Hematopoietic multipotent progenitor cell treated with erythropoietin and hydrocortisone succinate and interleukin-3 and kit ligand, for 8 days (in vitro differentiated cells): ENCODE measurements around the gene WBP1L.
"Not testable (repeated sequence)": the region's sequence is repeated elsewhere in the genome, so short reads cannot be mapped to it uniquely, and the experiment has no call there.

Experiments used
- DNase-seq: peaks from one replicate; pipeline ENCODE4 v3.0.0-alpha.2; 2015

The WBP1L gene

DNA sequence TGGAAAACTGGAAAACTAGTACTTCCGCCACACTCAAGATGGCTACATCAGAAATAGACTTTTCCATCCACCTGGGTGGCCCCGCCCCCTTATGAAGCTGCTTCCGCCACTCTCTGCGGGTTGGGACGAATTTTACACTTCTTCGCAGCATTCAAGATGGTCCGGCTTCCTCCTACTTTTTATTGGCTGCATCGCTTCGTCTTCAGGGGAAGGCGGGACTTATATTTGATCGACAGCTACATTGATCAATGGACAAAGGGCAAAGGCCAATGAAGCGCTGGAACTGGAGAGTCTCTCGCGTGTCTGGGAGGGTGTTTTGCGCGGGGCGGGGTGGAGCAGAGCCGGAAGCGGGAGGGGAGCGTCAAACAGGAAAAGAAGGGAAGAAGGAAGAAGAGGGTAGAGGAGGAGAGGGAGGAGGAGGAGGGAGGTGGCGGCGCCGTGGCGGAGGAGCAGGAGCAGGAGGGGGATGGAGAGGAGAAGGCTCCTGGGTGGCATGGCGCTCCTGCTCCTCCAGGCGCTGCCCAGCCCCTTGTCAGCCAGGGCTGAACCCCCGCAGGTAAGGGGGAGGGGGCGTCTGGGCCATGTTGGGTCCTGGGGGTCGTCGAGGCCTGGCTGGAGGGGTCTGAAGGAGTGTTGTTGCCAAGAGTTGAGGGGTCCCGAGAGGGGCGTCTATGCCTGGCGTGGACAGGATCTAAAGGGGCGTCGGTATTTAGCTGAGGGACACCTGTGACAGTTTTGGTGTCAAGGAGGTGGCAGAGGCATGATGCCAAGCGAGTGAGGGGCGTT, at the start of gene WBP1L:
Gene WBP1L (plus strand): TSS at position 361 of the 786 bp plus-strand sequence. CDS start 106 bp downstream, at position 467.
- peak; percentile 100 for DNase-seq

DNA sequence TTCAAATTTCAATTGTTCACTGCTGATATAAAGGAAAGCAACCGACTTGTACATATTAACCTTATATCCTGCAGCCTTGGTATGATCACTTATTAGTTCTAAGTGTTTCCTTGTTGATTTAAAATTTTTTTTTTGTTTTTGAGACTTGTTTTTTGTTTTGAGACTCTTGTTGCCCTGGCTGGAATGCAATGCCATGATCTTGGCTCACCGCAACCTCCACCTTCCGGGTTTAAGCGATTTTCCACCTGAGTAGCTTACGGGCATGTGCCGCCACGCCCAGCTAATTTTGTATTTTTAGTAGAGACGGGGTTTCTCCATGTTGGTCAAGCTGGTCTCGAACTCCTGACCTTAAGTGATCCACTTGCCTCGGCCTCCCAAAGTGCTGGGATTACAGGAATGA, 48.3 kb upstream of the WBP1L start:
- not testable (repeated sequence) for DNase-seq

DNA sequence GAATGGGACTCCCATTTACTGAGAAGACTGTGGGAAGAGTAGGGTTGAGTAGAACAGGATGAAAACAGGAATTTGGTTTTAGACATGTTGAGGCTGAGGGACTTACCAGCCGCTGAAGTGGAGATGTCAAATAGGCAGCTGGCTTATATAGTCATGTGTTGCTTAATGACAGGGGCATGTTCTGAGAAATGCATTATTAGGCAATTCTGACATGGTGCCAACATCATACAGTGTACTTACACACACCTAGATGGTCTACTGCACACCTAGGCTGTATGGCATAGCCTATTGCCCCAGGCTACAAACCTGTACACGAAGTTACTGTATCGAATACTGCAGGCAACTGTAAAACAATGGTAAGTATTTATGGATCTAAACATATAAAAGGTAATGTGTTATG, 47.0 kb upstream of the WBP1L start:
- no peak for DNase-seq

DNA sequence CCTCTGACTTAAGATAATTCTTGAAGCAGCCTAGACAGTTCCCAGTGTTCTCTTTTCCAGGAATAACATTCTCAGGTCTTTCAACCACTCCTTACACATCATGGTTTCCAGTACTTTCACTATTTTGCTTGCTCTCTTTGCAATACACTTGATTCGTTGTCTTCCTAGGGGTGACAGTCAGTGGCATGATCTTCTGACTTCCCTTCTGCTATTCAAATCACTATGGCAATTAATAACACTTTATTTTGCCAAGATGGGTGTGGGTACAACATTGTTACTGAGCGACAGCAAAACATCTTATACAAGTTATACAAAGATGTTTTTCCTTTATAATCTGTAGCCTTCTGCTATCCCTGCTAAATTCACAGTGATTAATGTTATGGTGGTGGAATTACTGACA, 44.9 kb upstream of the WBP1L start:
- DNase-seq = no peak

DNA sequence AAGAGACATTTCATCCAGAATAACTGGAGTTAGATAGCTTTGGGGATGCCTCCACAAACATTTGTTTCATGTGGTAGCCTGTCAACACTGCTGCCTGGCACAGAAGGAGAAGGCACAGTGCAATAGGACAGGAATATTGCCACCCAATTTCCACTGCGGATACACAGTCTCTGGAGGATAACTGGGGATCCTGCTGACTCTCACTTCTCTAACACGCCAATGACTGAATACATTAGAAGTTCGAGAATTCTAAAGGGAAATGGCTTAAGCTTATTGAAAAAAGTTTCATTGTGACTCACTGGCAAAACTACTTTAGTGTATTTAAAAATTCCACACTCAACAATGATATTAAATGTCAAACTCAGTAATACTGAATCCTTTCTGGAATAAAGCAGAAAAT, 42.5 kb upstream of the WBP1L start:
- no peak for DNase-seq

DNA sequence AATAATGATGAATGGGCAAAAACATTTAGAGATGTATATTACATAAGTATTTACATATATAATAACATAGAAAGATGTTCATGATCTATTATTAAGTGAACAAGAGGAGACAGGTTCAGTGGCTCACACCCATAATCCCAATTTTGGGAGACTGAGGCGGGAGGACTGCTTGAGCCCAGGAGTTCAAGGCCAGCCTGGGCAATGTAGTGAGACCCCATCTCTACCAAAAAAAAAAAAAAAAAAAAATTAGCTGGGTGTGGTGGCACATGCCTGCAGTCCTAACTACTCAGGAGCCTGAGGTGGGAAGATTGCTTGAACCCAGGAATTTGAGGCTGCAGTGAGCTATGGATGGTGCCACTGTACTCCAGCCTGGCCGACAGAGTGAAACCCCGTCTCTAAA, 42.0 kb upstream of the WBP1L start:
- DNase-seq = no peak

DNA sequence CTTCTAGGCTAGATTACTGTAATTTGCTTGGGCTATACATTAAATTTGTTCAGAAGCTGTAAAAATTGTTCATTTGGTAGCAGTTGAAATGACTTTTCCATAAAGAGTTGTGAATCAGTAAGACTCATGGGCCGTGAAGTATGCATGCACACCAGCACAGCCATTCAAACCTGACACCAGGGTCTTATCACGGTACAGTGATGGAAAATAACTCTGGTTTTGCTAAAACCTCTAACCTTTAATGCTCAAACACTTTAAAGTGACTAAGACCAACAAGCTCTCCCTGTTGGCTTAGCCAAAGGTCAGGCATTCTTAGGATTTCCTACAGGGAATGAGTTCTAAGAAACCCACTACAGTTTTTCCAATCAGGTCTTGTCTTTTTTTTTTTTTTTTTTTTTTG, 41.0 kb upstream of the WBP1L start:
- no peak for DNase-seq

DNA sequence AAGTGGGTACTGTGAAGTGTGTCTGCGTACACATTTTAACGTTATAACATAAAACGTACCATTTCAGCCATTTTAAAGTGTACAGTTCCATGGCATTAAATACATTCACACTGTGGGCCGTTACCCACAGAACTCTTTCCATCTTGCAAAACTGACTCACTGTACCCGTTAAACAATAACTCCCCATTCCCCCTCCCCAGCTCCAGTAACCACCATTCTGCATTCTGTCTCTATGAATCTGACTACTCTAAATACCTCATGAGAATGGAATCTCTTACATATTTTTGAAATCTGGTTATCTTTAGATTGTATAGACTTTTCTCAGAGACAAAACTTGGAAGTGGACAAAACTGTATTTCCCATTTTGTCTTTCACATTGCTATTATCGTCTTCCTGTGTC, 38.8 kb upstream of the WBP1L start:
- no peak for DNase-seq

DNA sequence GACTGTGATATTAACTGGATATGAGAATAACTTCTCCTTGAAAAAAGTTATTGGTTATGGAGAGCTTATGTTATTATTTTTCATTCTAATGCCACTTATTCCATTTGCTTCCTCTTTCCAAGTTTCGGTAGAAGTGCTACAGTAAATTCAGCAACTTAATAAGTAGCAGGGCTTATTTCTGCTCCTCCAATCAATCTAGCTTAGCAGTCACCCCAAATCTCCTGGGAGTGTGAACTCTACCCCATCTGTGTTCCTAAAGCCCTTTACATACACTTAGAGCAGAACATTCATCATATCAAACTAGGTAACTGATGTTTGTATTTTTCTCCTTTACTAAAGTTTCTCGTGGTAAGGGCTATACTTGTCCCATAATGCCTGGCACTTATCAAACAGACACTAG, 38.2 kb upstream of the WBP1L start:
- no peak for DNase-seq

DNA sequence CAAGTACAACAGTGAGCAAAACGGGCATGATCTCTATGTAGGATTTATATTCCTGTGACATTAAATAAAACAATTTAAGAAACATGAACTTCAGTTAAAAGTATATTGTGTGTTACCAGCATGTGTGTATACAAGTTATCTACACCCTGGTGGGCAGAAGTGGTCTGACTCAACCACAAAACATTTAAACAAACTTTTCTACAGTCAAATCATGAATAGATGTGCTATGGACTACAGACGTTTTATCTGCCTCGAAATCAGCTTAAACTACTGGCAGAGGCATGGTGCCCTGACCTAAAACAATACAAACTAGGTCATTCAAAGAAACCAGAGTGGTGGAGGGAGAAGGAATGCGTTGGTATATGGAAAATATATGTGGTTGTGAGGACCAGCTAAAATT, 33.1 kb upstream of the WBP1L start:
- peak; percentile 48 for DNase-seq

DNA sequence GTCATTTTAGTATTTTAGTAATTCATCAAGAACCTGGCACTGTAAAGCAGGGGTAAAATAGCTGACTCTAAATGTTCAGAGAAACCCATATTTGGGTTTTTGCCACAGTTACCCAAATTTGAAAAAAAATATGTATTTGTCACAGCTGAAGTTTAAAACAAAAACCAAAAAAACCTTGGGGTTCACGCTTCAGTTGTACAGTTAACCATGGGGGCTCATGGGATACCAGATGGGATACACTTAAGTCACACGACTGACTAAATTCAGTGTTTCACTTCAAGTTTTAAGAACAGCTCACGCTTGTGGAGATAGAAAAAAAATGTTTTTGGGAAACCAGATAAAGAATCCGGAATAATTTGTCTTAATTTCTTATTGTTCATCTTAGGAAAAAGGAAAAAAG, 31.7 kb upstream of the WBP1L start:
- DNase-seq = no peak

DNA sequence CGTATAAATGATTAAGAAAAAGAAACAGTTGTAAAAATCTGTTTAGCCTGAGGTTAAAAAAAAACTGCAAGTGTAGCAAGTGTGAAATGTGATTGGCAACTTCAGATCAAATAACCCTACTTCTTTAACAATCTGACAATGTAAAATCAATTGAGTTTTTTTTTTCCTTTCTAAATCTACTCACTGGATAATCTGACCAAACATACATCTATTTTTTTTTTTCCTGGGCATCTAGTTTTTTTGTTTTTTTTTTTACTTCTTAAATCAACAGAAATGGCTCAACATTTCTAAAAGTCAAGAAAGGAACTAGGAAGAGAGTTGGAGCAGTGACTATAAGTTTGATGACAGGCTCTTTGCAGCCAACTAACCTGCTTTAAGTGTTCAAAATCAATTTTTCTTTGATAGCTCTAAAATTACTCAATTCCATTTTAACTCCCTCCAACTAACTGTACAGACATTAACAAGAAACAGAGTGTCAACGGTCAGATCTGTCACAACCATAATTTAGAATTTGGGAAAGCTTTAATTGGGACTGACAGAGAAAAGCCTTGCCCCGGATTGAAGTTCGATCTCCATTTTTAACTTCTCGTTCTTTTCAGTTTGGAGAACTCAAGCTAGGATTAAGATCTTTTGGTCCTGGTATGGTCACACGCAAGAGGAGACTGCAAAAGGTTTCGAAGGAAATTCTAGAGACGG, 30.8 kb upstream of the WBP1L start:
- DNase-seq = peak; percentile 38

DNA sequence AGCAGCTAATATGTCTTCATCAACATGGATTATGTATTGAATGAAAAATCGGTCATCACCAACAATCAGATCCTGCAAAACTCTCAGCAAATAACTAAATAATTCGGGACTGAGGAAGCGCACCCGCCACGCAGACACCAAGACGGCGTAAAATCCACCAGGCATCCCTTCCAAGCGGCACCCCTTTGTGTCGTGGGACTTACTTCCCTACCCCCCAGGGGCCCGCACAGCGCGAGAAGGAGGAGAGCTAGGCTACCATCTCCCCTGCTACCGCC, 30.3 kb upstream of the WBP1L start:
- DNase-seq = no peak

DNA sequence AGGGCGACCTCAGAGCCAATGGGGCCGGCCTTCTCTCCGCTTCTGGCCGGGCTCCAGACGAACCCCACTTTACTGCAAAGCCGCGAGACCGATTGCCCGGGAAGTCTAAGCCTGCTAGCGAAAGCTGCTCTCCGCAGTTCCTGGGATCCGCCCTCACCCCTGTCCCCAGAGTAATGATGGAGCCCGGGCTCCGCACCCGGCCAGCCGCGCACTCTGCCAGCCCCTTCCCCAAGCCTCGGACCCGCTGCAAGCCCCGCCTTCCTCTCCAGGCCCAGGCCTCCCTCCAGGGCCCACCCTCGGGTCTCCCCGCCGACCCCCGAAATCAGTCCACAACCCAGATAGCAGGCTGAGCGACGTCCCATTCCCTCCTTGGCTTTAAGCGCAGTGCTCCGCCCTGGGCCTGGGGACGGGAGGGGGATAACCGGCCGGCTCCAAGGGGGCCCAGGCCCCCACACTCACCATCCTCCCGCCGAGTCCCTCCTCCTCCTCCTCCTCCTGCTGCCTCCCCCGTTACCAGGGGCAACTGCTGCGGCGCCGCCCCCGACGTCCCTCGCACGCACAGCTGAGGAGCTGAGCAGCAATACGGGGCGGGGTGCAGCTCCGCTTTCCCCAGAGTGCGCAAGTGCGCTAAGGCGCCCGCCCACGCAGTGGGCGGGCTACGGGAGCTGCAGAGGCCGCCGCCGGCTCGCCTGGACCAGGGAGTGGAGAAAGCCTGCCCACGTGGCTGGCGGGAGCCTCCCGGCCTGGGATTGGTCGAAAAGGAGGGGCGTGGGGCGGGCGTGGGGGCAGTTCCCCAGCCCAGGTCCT, 29.7 kb upstream of the WBP1L start, which contains the start of gene ARL3:
Gene ARL3 (minus strand): TSS at position 584 of the 807 bp plus-strand sequence. CDS start 122 bp downstream, at position 462.
- DNase-seq = peak; percentile 98

DNA sequence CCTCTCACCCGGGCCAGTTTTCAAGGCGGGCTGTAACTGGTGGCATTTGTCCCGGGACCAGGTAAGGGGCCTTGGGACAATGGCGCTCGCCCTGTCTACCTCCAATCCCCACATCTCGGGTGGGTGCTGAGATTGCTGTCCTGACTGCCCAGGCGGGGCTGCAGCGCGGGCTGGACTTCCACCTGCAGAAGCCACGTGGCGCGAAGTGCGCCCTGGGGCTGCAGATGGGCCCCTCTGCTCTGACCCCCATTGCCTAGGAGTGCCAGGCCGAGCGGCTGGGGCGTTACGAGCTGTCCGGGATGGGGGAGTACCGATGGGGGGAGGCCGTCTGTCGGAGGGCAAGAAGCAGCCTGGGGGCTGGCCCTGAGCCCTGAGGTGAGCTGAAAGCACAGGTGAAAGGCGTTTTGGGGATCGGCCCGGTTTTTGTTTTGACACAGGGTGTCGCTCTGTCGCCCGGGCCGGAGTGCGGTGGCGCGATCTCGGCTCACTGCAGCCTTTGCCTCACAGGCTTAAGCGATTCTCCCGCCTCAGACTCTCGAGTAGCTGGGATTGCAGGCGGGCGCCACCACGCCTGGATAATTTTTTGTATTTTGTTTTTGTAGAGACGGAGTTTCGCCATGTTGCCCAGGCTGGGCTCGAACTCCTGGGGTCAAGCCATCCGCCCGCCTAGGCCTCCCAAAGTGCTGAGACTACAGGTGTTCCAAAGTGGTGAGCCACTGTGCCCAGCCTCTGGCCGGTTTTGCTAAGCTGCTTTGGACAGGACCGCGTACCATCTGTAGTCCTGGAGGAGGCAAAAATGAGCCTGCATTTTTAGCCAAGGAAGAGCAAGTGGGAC, 28.9 kb upstream of the WBP1L start, which contains the start of gene SFXN2:
Gene SFXN2 (plus strand): TSS at position 16 of the 835 bp plus-strand sequence. CDS start 12,001 bp downstream, outside the sequence.
- DNase-seq = peak; percentile 58

DNA sequence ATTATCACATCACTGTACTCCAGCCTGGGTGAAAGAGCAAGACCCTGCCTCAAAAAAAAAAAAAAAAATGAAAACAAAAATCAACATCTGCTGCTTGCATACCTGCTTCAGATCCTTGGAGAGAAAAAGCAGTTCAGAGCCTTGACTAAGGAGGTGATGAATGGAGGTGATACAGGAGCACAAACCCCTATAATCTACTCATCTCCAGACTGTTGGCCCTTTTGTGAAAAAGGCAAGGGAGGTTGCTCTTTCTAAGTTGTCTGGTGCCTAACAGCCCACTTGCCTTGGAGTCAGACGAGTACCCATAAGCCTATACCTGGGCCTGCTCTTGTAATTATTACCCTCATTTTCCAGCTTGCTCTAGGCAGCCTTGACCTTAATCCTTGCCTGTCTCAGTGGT, 27.9 kb upstream of the WBP1L start:
- no peak for DNase-seq

DNA sequence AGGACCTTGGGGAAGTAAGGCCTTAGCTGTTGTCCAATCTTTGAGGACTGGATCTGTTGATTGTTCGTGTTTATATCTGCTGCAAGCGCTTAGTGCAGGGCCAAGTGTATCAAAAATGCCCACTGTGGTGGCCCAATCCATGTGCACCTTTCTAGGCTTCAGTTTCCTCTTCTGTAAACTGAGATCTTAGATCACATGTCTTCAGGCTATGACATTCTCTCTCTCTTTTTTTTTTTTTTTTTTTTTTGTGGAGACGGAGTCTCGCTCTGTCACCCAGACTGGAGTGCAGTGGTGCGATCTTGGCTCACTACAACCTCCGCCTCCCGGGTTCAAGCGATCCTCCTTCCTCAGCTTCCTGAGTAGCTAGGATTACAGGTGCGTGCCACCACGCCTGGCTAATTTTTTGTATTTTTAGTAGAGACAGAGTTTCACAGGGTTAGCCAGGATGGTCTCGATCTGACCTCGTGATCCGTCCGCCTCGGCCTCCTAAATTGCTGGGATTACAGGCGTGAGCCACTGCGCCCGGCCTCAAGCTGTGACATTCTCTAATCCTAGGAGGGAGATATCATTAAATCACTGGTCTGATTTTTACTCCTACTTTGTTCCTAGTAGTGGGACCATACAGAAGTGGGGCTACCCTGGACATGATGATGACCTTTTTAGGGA, 26.7 kb upstream of the WBP1L start:
- not testable (repeated sequence) for DNase-seq

DNA sequence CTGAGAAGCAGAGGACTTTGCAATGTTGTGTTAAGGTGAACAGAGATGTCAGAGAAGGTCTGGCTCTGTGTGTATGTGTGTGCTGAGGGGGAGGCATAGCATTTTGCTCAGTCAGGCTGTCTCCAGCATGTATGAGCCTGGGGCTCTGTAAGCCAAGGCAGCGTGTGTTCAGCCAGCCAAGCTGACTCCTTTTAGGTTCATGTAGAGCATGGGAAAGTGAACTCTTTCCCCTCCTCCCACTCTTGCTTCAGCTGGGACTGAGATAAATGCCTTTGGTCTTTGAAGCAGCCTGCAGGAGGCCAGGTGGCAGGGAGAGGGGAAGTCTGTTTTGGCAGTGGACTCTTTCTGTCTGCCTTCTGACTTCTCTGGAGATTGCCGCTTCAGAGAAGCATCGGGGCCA, 25.5 kb upstream of the WBP1L start:
- peak; percentile 48 for DNase-seq

DNA sequence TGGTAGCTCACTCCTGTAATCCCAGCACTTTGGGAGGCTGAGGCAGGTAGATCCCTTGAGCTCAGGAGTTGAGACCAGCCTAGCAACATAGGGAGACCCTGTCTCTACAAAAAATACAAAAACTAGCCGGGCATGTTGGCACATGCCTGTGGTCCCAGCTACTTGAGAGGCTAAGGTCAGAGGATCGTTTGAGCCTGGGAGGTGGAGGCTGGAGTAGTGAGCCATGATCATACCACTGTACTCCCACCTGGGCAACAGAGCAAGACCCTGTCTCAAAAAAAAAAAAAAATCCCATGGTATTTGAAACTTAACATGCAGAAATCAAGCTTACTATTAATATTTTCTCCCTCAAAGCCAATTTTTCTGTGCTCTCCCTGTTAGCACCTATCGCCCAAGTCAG, 23.4 kb upstream of the WBP1L start:
- no peak for DNase-seq

DNA sequence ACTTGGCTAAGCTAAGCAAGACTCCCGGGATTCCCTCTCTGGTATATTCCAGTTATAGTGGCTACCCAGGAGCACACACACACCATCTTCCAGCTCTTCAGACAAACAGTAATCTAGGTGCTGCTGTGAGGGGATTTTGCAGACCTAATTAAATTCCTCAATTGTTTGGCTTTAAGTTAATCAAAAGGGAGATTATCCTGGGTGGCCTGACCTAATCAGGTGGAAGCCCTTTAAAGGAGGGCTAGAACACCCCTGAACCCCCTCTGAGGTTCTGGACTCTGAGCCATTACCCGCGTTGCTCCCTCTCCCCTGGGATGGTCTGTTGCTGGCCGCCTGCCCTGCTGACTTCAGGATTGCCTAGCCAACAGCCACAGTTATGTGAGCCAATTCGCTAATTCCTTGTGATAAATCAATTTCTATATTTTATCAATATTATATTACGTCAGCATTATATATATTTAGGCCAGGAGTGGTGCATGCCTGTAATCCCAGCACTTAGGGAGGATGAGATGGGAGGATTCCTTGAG, 22.9 kb upstream of the WBP1L start:
- DNase-seq = no peak

DNA sequence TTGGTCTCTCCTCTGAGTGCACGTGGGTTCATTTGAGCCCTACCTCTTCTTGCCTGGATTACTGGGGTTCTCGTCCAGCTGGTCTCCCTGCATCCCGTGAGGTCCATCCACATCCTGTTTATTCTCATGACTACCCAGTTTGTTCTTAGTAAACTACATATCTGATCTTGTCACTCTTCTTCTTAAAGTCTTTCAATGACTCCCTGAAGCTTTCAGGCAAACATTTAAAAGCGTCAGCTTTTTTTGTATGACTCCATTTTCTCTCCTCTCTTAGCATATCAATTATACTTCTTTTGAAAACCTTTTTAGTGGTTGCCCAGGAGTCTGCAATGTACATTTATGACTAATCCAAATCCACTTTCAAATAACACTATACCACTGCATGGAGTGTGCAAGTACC, 21.8 kb upstream of the WBP1L start:
- no peak for DNase-seq

DNA sequence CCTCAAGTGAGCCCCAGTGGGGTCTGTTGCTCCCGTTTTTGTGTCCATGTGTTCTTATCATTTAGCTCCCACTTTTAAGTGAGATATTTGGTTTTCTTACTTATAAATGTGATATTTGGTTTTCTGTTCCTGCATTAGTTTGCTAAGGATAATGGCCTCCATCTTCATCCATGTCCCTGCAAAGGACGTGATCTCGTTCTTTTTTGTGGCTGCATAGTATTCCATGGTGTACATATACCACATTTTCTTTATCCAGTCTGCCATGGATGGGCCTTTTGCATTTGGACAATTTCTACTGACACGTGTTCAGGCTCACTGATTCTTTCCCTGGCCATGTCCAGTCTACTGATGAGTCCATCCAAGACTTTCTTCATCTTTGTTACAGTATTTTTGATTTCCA, 19.8 kb upstream of the WBP1L start:
- no peak for DNase-seq
